ENCODE data around the gene BBLN. TPM values are rescaled to one million over a fixed set of nuclear protein-coding genes. Genes with fewer than 3 reads are reported as not detected.
"Not testable (repeated sequence)": the region's sequence is repeated elsewhere in the genome, so short reads cannot be mapped to it uniquely, and the experiment has no call there.

Gene BBLN
- polyA plus RNA-seq, 4 donors: 42.3 to 62.6 (median 45.8) TPM

DNA sequence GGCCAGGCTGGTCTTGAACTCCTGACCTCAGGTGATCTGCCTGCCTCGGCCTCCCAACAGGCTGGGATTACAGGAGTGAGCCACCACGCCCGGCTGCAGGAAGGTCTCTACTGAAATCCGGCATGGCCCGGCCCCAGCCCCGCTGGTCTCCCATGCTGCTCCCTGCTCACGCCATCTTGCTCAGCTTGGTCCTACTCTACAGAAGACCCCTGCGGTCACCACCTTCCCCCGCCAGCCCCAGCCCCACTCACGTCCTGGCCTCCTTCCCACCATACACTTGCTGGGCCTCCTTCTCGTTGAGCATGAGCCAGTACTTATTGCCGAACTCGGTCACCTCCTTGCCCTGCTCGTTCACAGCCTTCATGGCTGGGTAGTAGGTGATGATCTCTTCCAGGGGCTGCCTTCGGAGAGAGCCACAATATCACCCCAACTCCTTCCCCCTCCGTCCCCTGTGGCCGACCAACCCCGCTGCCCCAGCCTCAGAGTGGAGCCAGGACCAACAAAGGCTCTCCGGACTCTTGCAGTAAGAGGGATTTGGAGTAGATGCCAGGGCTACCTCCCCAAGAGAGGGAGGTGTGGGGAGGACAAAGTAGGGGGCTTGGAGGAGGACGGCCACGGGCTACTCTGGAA is 36.5 kb upstream of the BBLN start:
- no peak for DNase-seq (ENCODE audit: low read depth in 4 of 4, low spot score in 3 of 4)

DNA sequence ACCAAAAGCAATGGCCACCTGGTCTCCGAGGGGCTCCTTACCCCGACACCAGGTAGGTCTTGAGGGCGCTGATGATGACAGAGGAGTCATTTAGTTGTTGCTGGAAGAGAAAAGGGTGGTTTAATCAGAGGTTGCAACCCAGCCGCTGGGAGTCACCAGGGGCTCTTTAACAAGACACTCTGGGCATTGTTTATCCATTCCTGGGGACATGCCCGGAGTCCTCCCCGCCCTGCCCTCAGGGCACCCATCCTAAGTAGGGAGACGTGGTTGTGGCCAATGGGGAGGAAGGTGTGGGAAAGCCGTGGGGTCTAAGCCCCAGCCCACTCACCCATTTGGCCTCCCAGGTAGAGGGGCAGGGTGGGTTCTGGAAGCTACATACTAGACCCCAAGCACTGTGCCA is 35.6 kb upstream of the BBLN start:
- no peak for DNase-seq (ENCODE audit: low read depth in 4 of 4, low spot score in 3 of 4)

DNA sequence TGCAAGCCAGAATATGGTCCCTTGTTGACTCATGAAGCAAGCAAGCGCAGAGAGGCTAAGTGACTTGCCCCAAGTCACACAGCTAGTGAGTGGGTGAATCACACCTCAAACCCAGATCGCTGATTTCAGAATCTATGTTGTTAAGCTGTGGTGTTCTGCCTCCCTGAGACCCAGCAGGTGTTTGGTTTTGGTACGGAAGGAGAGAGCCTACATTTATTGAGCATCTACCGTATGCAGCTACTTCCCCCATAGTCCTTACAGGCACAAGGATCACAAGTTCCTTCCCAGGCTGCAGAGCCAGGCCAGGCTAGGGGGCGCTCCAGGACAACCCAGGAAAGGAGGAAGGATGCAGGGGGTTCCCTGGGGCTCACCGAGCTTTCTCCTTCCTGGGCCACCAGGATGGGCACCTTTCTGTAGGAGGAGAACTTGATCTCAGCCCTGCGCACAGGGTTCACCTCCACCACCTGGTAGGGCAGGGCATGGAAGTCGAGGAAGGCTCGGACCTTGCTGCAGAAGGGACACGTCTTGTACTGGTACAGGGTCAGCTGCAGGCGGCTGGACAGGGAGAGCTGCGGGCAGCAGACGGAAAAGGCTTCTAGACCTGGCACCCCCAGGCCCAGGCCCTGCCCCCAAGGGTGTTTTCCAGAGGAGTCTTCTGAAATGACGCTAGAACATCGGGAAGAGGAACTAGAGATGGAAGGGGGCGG is 35.0 kb upstream of the BBLN start:
- DNase-seq (ENCODE audit: low read depth in 4 of 4, low spot score in 3 of 4): no peak

DNA sequence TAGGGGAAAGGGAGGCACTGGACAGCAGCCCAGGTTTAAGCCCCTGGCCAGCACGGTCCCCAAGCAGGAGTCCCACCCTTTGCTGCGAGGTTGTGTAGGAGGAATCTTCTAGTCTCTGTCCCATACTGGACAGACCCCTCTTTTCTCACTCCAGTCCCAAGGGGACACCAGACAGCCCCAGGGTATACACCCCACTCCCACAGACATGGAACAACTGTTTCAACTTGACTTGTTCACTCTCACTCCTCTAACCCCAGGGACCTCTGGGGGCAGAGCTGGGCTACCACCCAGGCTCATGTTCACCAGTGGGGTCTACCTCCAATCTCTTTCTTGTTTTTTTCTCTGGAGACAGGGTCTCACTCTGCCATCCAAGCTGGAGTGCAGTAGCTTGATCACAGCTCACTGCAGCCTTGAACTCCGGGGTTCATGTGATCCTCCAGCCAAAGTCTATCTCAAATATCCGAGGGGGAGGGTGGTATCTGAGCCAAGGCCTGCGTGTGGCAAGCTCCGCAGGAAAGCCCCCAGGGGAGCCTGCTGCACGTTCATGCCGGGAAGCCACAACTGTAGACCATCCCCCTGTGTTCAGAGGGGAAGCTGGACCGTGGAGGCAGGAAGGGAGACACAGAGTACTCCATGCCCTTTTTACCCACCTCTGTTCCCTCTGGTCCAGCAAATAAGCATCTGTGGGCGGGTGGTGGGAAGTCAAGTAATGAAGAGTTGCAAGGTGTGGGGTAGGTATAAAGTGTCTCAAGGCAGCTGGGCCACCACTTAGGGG is 34.3 kb upstream of the BBLN start:
- DNase-seq (ENCODE audit: low read depth in 4 of 4, low spot score in 3 of 4): no peak

DNA sequence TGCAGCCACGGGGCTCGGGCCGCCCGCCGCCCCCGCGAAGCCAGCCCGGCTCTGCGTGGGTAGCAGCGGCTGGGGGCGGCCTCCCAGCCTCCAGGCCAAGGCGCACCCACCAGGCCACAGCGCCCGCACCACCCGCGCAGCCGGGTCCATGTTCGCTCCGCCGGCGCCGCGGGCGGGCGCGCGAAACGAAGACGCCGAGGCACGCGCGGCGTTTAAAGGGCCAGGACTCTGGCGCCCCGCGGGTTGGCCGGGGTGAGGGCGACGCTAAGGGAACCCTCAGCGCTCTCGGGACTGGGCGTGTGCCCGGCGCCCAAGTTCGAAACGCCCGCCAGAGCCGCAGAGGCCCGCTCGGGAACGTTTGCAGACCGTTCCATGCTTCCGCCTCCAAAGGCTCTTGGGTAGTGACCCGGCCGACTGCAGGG is 32.5 kb upstream of the BBLN start, which contains the start of gene PTGES2:
Gene PTGES2, minus strand, starts transcription at position 162 of the 422 bp plus-strand sequence. Its CDS starts 12 bp downstream, at position 150.
- peak; percentile 74 to 86 (median 80) for DNase-seq (ENCODE audit: low read depth in 4 of 4, low spot score in 3 of 4)

DNA sequence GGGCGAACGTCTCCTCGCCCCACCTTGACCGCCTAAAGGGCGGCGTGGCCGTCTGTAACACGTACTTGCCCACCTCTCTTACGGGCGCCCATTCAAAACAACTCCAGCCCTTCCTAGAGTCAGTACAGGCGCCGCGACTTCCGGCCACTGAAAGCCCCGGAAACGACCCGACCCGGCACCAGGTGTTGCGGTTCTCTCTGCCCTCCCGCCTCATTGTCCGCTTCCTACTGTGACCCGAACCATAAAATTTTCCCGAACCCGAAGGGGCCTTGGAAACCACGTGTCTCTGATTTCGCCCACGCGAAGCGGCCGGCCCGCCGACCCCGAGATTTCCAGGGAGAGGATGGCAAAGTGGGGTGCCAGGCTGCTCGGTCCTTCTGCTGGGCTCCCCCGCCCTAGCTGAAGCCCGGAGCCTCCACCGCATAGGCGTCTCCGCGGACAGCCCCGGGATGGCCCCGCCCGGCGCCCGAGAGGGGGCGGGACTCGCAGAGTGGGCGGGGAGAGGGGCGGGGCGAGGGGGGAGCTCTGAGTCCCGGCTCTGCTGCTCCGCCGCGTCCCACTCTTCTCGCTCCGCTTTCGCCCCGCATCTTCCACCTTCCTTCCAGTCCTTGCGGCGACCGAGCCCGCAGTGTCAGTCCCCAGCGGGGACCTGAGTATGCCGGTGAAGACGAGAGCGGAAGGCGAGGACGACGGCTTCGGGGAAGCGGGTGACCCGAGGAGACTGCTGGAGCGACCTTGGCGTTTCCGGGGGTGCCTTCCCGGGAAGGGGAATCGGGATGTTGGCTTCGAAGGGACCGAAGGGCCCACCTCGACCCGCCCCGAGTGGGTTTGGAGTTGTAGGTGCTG is 31.9 kb upstream of the BBLN start:
- DNase-seq (ENCODE audit: low read depth in 4 of 4, low spot score in 3 of 4): peak; percentile 81 to 90 (median 88)

DNA sequence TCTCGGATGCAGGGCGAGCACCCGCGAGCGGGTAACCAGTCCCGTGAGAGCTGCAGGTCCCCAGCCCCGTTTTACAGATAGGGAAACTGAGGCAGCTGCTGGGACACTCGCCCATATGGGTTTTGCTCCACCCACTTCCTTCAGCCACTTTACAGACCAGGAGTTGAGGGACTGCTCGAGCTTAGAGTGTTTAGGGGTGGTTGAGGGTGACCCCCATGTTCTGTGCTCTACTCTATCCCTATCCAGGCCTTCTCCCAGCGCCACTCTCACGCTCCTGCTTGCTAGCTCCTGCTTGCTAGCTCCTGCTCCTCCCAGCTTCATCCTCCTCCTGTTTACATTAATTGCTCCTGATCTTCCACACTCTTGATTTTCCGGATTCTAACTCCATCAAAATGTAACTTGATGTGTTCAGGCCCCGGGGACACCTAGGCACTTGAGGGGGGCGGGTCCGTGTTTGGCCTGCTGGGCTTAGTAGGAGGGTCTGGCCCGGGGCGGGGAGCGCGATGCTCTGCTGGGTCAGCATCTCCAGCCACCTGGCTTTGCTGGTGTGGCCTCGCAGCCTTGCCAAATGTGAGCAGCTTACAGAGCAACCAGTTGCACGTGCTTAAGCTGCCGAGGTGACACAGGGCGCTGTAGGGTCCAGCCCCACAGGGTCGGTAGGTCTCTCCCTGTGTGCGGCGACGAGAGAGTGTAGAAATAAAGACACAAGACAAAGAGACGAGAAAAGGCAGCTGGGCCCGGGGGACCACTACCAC is 31.1 kb upstream of the BBLN start:
- no peak for DNase-seq (ENCODE audit: low read depth in 4 of 4, low spot score in 3 of 4)

DNA sequence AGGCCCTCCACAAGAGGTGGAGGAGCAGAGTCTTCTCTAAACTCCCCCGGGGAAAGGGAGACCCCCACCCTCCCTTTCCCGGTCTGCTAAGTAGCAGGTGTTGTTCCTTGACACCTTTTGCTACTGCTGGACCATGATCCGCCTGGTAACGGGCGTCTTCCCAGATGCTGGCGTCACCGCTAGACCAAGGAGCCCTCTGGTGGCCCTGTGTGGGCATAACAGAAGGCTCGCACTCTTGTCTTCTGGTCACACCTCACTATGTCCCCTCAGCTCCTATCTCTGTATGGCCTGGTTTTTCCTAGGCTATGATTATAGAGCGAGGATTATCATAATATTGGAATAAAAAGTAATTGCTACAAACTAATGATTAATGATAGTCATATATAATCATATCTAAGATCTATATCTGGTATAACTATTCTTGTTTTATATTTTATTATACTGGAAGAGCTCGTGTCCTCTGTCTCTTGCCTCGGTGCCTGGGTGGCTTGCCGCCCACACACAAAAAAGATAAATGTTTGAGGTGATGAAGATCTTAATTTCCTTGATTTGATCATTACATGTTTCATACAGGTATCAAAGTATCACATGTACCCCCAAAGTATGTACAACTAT is 30.0 kb upstream of the BBLN start:
- DNase-seq (ENCODE audit: low read depth in 4 of 4, low spot score in 3 of 4): not testable (repeated sequence)

DNA sequence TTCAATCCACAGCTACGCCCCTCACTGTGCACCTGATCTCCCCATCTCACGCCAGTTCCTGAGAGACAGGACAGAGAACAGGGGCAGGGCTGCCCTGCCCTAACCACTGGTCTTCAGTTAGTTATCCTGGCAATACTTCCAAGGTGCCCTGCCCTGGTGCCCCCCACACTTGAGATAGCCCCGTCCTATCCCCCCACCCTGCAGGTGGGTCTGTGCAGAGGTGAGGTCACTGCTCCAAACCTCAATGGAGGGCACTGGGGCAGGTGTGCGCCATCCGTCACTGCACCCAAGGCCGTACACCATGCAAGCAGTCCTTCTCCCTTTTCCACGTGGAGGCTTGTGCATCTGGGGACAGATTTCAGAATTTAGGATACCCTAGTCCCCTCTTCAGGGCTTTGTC is 29.4 kb upstream of the BBLN start:
- not testable (repeated sequence) for DNase-seq (ENCODE audit: low read depth in 4 of 4, low spot score in 3 of 4)

DNA sequence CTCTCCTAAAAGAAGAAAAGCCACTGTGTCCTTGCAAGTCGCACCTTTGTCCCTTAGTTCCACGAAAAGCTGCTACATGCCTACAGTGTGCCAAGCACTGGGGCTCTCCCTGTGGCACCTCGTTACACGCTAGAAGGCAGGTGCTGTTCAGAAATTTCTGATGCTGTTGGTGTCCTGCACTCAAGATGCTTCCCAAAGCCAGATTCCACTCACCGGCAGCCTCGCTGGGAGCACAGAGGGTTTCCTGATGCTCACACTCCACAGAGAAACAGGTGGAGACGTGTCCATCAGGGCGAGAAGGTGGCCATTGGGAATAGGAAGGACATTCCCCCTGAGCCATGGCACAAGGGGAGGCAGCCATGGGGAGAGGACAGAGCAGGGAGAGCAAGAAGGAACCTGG is 28.7 kb upstream of the BBLN start:
- DNase-seq (ENCODE audit: low read depth in 4 of 4, low spot score in 3 of 4): not testable (repeated sequence)

DNA sequence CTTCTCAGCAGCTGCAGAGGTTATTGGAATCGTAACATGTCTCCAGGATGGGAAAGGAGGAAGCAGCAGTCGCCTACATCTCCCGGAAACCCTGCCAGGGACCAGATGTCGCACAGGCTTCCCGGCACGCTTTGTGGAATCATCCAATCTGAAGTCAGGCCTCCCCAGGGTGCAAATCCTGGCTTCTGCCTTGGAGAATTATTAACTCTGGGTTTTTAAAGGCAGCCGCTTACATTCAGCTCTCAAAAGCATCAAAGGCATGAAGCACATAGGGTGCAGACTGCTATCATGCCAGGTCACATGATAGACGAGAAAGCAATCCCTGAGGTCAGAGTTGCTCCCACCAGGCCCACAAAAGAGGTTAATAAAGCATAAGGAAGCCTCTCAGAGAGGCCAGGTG is 27.9 kb upstream of the BBLN start:
- not testable (repeated sequence) for DNase-seq (ENCODE audit: low read depth in 4 of 4, low spot score in 3 of 4)

DNA sequence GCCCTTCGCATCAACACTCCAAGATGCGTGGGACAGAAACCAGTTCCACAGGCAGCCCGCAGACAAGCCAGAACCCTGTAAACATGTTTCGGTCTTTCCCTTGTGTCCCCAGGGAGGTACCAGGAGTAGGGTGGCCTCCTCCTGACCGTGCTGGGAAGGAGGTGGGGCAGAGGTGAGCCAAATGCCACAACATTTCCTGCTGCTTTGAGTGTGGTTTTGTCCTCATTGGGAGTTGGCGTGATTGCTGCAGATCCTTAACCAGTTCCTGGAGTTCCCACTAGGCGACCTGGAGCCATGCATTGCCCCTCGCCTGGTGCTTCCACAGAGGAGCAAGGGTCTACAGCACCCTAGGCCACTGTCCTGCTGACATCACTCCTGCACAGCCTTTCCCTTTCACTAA is 24.5 kb upstream of the BBLN start:
- not testable (repeated sequence) for DNase-seq (ENCODE audit: low read depth in 4 of 4, low spot score in 3 of 4)

DNA sequence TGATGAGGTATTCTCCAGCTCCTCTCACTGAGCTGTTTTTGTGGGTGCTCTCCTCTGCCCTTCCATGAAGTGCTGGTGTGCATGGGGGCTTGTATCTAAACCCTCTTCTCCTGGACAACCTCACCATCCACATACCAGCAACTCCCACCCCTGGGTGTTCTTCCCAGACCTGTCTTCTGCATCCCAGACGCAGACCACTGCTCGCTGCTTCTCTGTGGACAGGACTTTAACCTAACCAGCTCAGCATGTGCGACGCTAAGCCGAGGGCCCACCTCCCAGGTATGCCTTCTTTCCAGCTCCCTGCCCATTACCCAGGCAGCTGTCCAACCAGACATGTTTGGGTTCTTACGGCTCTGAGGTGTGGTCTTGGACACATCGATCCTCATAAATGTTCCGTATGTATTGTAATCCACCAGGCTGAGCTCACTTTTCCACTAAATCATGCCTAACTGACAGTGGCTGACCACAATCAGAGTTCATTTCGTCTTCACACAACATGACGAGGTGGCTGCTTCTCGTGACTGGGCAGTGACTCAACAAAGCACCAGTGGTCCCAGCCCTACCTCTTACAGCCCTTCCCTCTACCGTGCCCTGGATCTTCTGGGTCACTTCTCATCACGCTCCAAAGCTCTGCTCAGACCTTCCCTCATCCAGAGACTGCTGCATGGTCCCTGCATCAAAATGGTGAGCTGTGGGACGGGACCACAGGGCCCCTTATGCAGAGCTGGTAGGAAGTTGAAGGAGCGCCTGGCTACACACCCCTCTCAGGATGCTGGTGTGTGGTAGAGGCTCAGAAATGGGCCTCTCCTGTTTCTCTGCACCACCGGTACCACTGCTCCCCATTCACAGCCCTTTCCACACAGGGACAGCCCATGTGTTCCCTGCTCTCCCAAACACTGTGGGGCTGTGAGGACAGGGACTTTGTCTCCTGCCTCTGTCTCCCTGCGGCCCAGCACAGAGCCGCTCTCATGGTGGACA is 23.0 kb upstream of the BBLN start:
- no peak for DNase-seq (ENCODE audit: low read depth in 4 of 4, low spot score in 3 of 4)

DNA sequence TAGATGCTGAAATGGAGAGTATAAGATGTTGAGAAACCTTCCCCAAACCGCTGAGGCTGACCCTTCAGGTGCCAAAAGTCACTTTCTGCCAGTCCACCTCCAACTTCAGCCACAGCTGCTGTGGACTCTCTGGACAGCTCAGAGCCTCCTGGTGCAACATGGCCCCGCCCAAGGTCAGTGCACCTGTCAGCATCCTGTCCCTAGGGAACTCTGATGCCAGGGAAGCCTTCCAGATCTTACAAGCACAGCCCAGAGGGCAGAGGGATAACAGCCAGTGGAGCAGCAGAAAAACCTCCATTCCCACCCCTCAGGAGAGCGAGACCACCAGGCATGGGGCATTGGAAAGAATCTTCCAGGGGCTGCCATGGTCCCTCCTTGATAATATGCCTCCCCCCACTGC is 22.1 kb upstream of the BBLN start:
- DNase-seq (ENCODE audit: low read depth in 4 of 4, low spot score in 3 of 4): no peak

DNA sequence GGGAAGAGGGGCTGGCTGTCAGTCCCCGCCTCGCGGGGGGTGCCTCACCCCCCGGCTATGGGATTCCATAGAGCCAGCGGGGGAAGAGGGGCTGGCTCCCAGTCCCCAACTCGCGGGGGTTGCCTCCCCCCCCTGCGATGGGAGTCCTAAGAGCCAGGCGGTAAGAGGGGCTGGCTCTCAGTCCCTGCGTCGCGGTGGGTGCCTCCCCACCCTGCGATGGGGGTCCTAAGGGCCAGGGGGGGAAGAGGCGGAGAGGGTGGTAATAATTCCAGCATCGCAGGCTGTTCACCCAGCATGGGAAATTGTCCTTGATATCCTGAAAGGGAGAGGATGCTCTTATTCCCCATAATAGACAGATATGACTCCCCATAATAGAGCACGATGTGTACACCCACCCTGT is 20.4 kb upstream of the BBLN start:
- no peak for DNase-seq (ENCODE audit: low read depth in 4 of 4, low spot score in 3 of 4)

DNA sequence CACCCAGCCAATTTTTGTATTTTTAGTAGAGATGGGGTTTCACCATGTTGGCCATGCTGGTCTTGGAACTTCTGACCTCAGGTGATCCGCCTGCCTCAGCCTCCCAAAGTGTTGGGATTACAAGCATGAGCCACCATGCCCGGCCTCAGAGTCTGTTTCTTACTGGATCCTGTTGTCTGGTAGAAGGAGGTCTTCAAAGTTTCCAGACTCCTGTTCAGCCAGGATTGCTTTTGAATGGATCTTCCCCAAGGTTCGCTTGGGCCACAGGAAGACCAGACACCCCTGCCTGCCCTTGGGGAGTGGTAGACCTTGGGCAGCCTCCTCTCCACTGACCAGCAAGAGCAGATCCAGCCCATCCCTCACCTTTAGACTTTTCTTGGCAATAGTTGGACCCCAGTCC is 18.5 kb upstream of the BBLN start:
- no peak for DNase-seq (ENCODE audit: low read depth in 4 of 4, low spot score in 3 of 4)

DNA sequence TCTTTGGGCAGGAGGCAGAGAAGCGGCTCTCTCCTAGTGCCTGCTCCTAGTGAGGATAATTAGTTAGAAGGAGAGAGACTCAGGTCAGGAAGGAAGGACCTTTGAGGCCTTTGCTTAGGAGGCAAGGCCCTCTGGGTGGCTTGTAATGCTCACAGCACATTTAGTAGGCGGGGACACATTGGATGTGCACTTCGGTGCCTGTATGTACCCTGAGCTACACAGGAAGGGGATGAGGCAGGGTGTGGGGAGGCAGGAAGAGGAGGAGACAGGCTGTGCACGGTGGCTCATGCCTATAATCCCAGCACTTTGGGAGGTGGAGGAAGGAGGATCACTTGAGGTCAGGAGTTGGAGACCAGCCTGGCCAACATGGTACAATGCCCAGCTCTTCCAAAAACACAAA is 18.0 kb upstream of the BBLN start:
- no peak for DNase-seq (ENCODE audit: low read depth in 4 of 4, low spot score in 3 of 4)

DNA sequence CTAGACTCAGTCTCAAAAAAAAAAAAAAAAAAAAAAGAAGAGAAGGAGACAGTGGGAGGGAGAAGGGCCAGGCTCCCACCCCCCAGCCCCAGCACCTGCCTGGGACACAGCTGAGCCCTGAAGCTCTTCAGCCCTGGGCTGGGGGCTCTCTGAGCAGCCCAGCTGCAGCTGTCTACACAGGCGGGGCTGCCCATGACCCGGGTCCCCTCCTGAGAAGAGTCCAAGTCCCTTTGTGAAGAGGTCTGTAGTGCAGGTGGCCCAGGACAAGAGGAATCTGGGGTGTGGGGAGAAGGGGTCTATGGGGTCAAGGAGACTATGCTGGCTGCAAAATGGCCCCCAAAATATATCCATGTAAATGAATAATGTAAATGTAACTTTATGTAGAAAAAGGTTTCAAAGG is 17.5 kb upstream of the BBLN start:
- no peak for DNase-seq (ENCODE audit: low read depth in 4 of 4, low spot score in 3 of 4)
